ENCODE measurements around the gene CYP27A1. TPM values are rescaled to one million over a fixed set of nuclear protein-coding genes. Genes with fewer than 3 reads are reported as not detected.

CYP27A1 gene
- total RNA-seq, 1 donor from 2014 or later: 273 TPM

GRCh38 chr2:218743068-218743467, 38.9 kb upstream of the CYP27A1 start:
- no peak overlapping the region for H3K27ac ChIP-seq
- intact Hi-C loops (cut with DNase I): no loop called here
- peaks cover 65% of the 10 kb centered on the region for H3K36me3 ChIP-seq
- ATAC-seq (no peak), DNase-seq (no peak)
- peaks cover 5% of the 10 kb centered on the region for H3K4me1 ChIP-seq
- H3K4me3 ChIP-seq: no peak overlapping the region
- no peaks in the 10 kb centered on the region for H3K9me3 ChIP-seq
- H3K27me3 ChIP-seq (ENCODE audit: low read depth): no peaks in the 10 kb centered on the region
- TF ChIP-seq CTCF (IDR thresholded peaks at IDR 0.05): no peak

GRCh38 chr2:218744615-218745014, 37.3 kb upstream of the CYP27A1 start:
- peaks cover 65% of the 10 kb centered on the region for H3K36me3 ChIP-seq
- H3K27me3 ChIP-seq (ENCODE audit: low read depth): no peaks in the 10 kb centered on the region
- ATAC-seq (no peak), DNase-seq (no peak)
- intact Hi-C loops (cut with DNase I): no loop called here
- H3K4me1 ChIP-seq: peaks cover 5% of the 10 kb centered on the region
- no peaks in the 10 kb centered on the region for H3K9me3 ChIP-seq
- no peak overlapping the region for H3K27ac ChIP-seq
- TF ChIP-seq CTCF (IDR thresholded peaks at IDR 0.05): no peak
- no peak overlapping the region for H3K4me3 ChIP-seq

- peaks cover 65% of the 10 kb centered on the region for H3K36me3 ChIP-seq
- ATAC-seq (peak; percentile 82 to 85), DNase-seq (no peak)
- H3K4me1 ChIP-seq: peaks cover 5% of the 10 kb centered on the region
- no peaks in the 10 kb centered on the region for H3K27me3 ChIP-seq (ENCODE audit: low read depth)
- intact Hi-C loops (cut with DNase I): no loop called here
- no peak overlapping the region for H3K4me3 ChIP-seq
- no peaks in the 10 kb centered on the region for H3K9me3 ChIP-seq
- no peak for TF ChIP-seq CTCF (IDR thresholded peaks at IDR 0.05)
- H3K27ac ChIP-seq: no peak overlapping the region
Observed at GRCh38 chr2:218745160-218745558, 36.8 kb upstream of the CYP27A1 start.

- H3K36me3 ChIP-seq: peaks cover 65% of the 10 kb centered on the region
- H3K4me1 ChIP-seq: peaks cover 5% of the 10 kb centered on the region
- ATAC-seq (no peak), DNase-seq (no peak)
- H3K27me3 ChIP-seq (ENCODE audit: low read depth): no peaks in the 10 kb centered on the region
- H3K4me3 ChIP-seq: no peak overlapping the region
- H3K27ac ChIP-seq: no peak overlapping the region
- TF ChIP-seq CTCF (IDR thresholded peaks at IDR 0.05): no peak
- intact Hi-C loops (cut with DNase I): no loop called here
- H3K9me3 ChIP-seq: no peaks in the 10 kb centered on the region
Observed at GRCh38 chr2:218745559-218746469, 36.1 kb upstream of the CYP27A1 start.

GRCh38 chr2:218746470-218746795, 35.5 kb upstream of the CYP27A1 start:
- H3K36me3 ChIP-seq: peaks cover 65% of the 10 kb centered on the region
- no peak for DNase-seq

More at GRCh38 chr2:218746470-218746795, 35.5 kb upstream of the CYP27A1 start:
- intact Hi-C loops (cut with DNase I): no loop called here
- TF ChIP-seq CTCF (IDR thresholded peaks at IDR 0.05): no peak
- Histone ChIP-seq H3K27me3 (ENCODE audit: low read depth) (no peaks in the 10 kb centered on the region), H3K27ac (no peak overlapping the region), H3K4me3 (no peak overlapping the region), H3K9me3 (no peaks in the 10 kb centered on the region), H3K4me1 (peaks cover 5% of the 10 kb centered on the region)
- ATAC-seq: no peak

All from lower lobe of right lung (tissue), 2 donors.